Right cardiac atrium (tissue), 5 donors: ENCODE measurements around the gene THEM4. TPM values are rescaled to one million over a fixed set of nuclear protein-coding genes. Genes with fewer than 3 reads are reported as not detected.

Experiments used
- polyA plus RNA-seq: library from polyadenylated mRNA; stranded (reverse); fragments of 200-250 nt; gene quantifications from one replicate; pipeline ENCODE4 v1.2.3, GENCODE V29; 2013
- total RNA-seq, 4 donors: library from RNA; stranded (reverse); fragmentation: NEBNext Ultra II Directional; extraction: Animal tissue kit (Norgen Biotek cat#: 25700); gene quantifications; one replicate each; pipeline ENCODE4 v1.2.1, GENCODE V29; 2021
- donor health status: healthy with polysubstance abuse.
- donor health status: DM: no; HTN: yes; CAD: no.
- donor health status: DM: no; HTN: no; CAD: no.
- donor health status: DM: no; HTN: yes; CAD: no; lungs with severe emphysema.
- donor health status: DM: yes; HTN: yes; CAD: no.

The THEM4 gene
- total and polyA plus RNA-seq, 5 donors = 18.8 to 27.2 (median 19.1) TPM

Other genes starting within 250 kb of the THEM4 start
- gene CELF3, start 192.7 kb downstream of the THEM4 start, total RNA-seq = under 1 TPM in 1 of 4 donors, not detected in 3; 0.19 TPM
- gene CELF3, start 192.7 kb downstream of the THEM4 start, polyA plus RNA-seq = 0.18 TPM
- 10 to 100 TPM in 1 of 4 donors, 1 to 10 TPM in 3; 6.0 to 19.3 (median 7.7) TPM for gene RIIAD1, start 188.0 kb downstream of the THEM4 start, total RNA-seq
- 11.8 TPM for gene RIIAD1, start 188.0 kb downstream of the THEM4 start, polyA plus RNA-seq
- 10 to 100 TPM; 36.7 to 51.8 (median 41.0) TPM for gene MRPL9, start 146.0 kb downstream of the THEM4 start, total RNA-seq
- 40.0 TPM for gene MRPL9, start 146.0 kb downstream of the THEM4 start, polyA plus RNA-seq
- gene TDRKH, start 119.0 kb downstream of the THEM4 start, total RNA-seq = 1 to 10 TPM; 4.2 to 7.5 (median 6.0) TPM
- 3.4 TPM for gene TDRKH, start 119.0 kb downstream of the THEM4 start, polyA plus RNA-seq
- under 1 TPM in 3 of 4 donors, not detected in 1; 0.28 to 0.37 (median 0.32) TPM for gene LINGO4, start 104.1 kb downstream of the THEM4 start, total RNA-seq
- gene LINGO4, start 104.1 kb downstream of the THEM4 start, polyA plus RNA-seq = 0.09 TPM
- 1 to 10 TPM; 1.3 to 8.2 (median 5.0) TPM for gene RORC, start 77.7 kb downstream of the THEM4 start, total RNA-seq
- gene RORC, start 77.7 kb downstream of the THEM4 start, polyA plus RNA-seq = 3.0 TPM
- under 1 TPM in 3 of 4 donors, not detected in 1; 0.11 to 0.21 (median 0.17) TPM for gene C2CD4D, start 69.7 kb downstream of the THEM4 start, total RNA-seq
- gene C2CD4D, start 69.7 kb downstream of the THEM4 start, polyA plus RNA-seq = 0.05 TPM
- gene THEM5, start 55.8 kb downstream of the THEM4 start, total RNA-seq = under 1 TPM in 3 of 4 donors, not detected in 1; 0.24 to 0.53 (median 0.42) TPM
- gene THEM5, start 55.8 kb downstream of the THEM4 start, polyA plus RNA-seq = 0.11 TPM
- 100 to 1,000 TPM; 108 to 245 (median 200) TPM for gene S100A10, start 84.3 kb upstream of the THEM4 start, total RNA-seq
- gene S100A10, start 84.3 kb upstream of the THEM4 start, polyA plus RNA-seq = 223 TPM
- 100 to 1,000 TPM in 3 of 4 donors, 10 to 100 TPM in 1; 56.3 to 144 (median 113) TPM for gene S100A11, start 127.5 kb upstream of the THEM4 start, total RNA-seq
- 227 TPM for gene S100A11, start 127.5 kb upstream of the THEM4 start, polyA plus RNA-seq
- gene TCHHL1, start 179.6 kb upstream of the THEM4 start, total RNA-seq = not detected
- not detected for gene TCHHL1, start 179.6 kb upstream of the THEM4 start, polyA plus RNA-seq
- under 1 TPM; 0.03 to 0.11 (median 0.10) TPM for gene TCHH, start 205.9 kb upstream of the THEM4 start, total RNA-seq
- 0.09 TPM for gene TCHH, start 205.9 kb upstream of the THEM4 start, polyA plus RNA-seq
- not detected for gene RPTN, start 249.7 kb upstream of the THEM4 start, total RNA-seq
- gene RPTN, start 249.7 kb upstream of the THEM4 start, polyA plus RNA-seq = not detected